MM.1S (cell line): ENCODE data around the gene RASIP1.

Experiments
- CTCF ChIP-seq: fragments of 300-600 bp; sonication (generic); IDR thresholded peaks from 2 replicates; pipeline ENCODE4 v1.5.1; 2016; ENCODE audit warnings: antibody characterized with exemption, low read length, mixed read lengths
- EZH2 ChIP-seq: fragments of 300-600 bp; sonication (generic); optimal IDR thresholded peaks from 2 replicates; pipeline ENCODE3; 2017; ENCODE audit warnings: low read depth, mild to moderate bottlenecking, antibody characterized with exemption, low read length, mixed read lengths

GRCh38 chr19:48770266-48770665, 29.9 kb upstream of the RASIP1 start:
- no peak for TF ChIP-seq CTCF
- TF ChIP-seq EZH2: no peak
